Measurements from ENCODE around the gene RBM17. TPM values are rescaled to one million over a fixed set of nuclear protein-coding genes. Genes with fewer than 3 reads are reported as not detected.
"Not testable (repeated sequence)": the region's sequence is repeated elsewhere in the genome, so short reads cannot be mapped to it uniquely, and the experiment has no call there.

Gene RBM17
- total RNA-seq, 2 experiments from 2014 or later: 337 to 355 TPM

GRCh38 chr10:6140141-6140841 lies 51.5 kb downstream of the RBM17 start:
- Mint-ChIP-seq H3K9me3 (no peaks in the 10 kb centered on the region), H3K27ac (peak overlapping the region; percentile 91), H3K4me1 (peaks cover 66% of the 10 kb centered on the region), H3K36me3 (no peaks in the 10 kb centered on the region), H3K4me3 (peak overlapping the region; percentile 22), H3K27me3 (peaks cover 4% of the 10 kb centered on the region)
- DNase-seq: peak; percentile 44

- Mint-ChIP-seq H3K4me3 (peak overlapping the region; percentile 22), H3K27me3 (no peaks in the 10 kb centered on the region), H3K36me3 (peaks cover 3% of the 10 kb centered on the region), H3K9me3 (no peaks in the 10 kb centered on the region), H3K27ac (peak overlapping the region; percentile 91), H3K4me1 (peaks cover 64% of the 10 kb centered on the region)
- no peak for DNase-seq
Measured at GRCh38 chr10:6140965-6141295, 52.1 kb downstream of the RBM17 start.

GRCh38 chr10:6141296-6142151 lies 52.7 kb downstream of the RBM17 start:
- Mint-ChIP-seq H3K27ac (peak overlapping the region; percentile 91), H3K4me3 (peak overlapping the region; percentile 42), H3K9me3 (no peaks in the 10 kb centered on the region), H3K27me3 (no peaks in the 10 kb centered on the region), H3K4me1 (peaks cover 64% of the 10 kb centered on the region), H3K36me3 (peaks cover 6% of the 10 kb centered on the region)
- peak; percentile 28 for DNase-seq

- H3K4me1 Mint-ChIP-seq: peaks cover 63% of the 10 kb centered on the region
- DNase-seq, H3K27ac Mint-ChIP-seq, H3K36me3 Mint-ChIP-seq, H3K4me3 Mint-ChIP-seq, H3K27me3 Mint-ChIP-seq, H3K9me3 Mint-ChIP-seq: not testable (repeated sequence)
Measured at GRCh38 chr10:6142186-6142585, 53.4 kb downstream of the RBM17 start.

- peaks cover 68% of the 10 kb centered on the region for H3K4me1 Mint-ChIP-seq
- no peak for DNase-seq
- no peak overlapping the region for H3K4me3 Mint-ChIP-seq
- H3K27me3 Mint-ChIP-seq: no peaks in the 10 kb centered on the region
- H3K9me3 Mint-ChIP-seq: no peaks in the 10 kb centered on the region
- peaks cover 14% of the 10 kb centered on the region for H3K36me3 Mint-ChIP-seq
- H3K27ac Mint-ChIP-seq: no peak overlapping the region
Measured at GRCh38 chr10:6142644-6143043, 53.8 kb downstream of the RBM17 start.

- H3K27me3 Mint-ChIP-seq: no peaks in the 10 kb centered on the region
- peaks cover 18% of the 10 kb centered on the region for H3K36me3 Mint-ChIP-seq
- H3K4me1 Mint-ChIP-seq: peaks cover 71% of the 10 kb centered on the region
- H3K4me3 Mint-ChIP-seq: no peak overlapping the region
- no peaks in the 10 kb centered on the region for H3K9me3 Mint-ChIP-seq
- DNase-seq: no peak
- H3K27ac Mint-ChIP-seq: no peak overlapping the region
Measured at GRCh38 chr10:6143181-6143580, 54.3 kb downstream of the RBM17 start.

GRCh38 chr10:6144406-6145165 lies 55.8 kb downstream of the RBM17 start:
- H3K27ac Mint-ChIP-seq: peak overlapping the region; percentile 83
- no peaks in the 10 kb centered on the region for H3K9me3 Mint-ChIP-seq
- H3K4me1 Mint-ChIP-seq: peaks cover 75% of the 10 kb centered on the region
- DNase-seq: peak; percentile 93
- no peaks in the 10 kb centered on the region for H3K27me3 Mint-ChIP-seq
- H3K4me3 Mint-ChIP-seq: peak overlapping the region; percentile 84
- H3K36me3 Mint-ChIP-seq: peaks cover 29% of the 10 kb centered on the region

GRCh38 chr10:6145166-6145987 lies 56.5 kb downstream of the RBM17 start:
- DNase-seq: peak; percentile 32
- Mint-ChIP-seq H3K36me3 (peaks cover 34% of the 10 kb centered on the region), H3K27ac (peak overlapping the region; percentile 78), H3K4me3 (peak overlapping the region; percentile 84), H3K9me3 (no peaks in the 10 kb centered on the region), H3K27me3 (no peaks in the 10 kb centered on the region), H3K4me1 (peaks cover 75% of the 10 kb centered on the region)

- DNase-seq: no peak
- Mint-ChIP-seq H3K9me3 (no peaks in the 10 kb centered on the region), H3K4me3 (peak overlapping the region; percentile 84), H3K36me3 (peaks cover 34% of the 10 kb centered on the region), H3K27me3 (no peaks in the 10 kb centered on the region), H3K4me1 (peaks cover 74% of the 10 kb centered on the region), H3K27ac (peak overlapping the region; percentile 69)
Measured at GRCh38 chr10:6146013-6146785, 57.4 kb downstream of the RBM17 start.

- DNase-seq: no peak
- Mint-ChIP-seq H3K9me3 (no peaks in the 10 kb centered on the region), H3K36me3 (peaks cover 35% of the 10 kb centered on the region), H3K4me3 (peak overlapping the region; percentile 84), H3K4me1 (peaks cover 71% of the 10 kb centered on the region), H3K27me3 (no peaks in the 10 kb centered on the region), H3K27ac (peak overlapping the region; percentile 60)
Measured at GRCh38 chr10:6146921-6147320, 58.1 kb downstream of the RBM17 start.

GRCh38 chr10:6148251-6148701 lies 59.4 kb downstream of the RBM17 start:
- H3K4me1 Mint-ChIP-seq: peaks cover 60% of the 10 kb centered on the region
- peak overlapping the region; percentile 5 for H3K27ac Mint-ChIP-seq
- H3K27me3 Mint-ChIP-seq: no peaks in the 10 kb centered on the region
- H3K9me3 Mint-ChIP-seq: no peaks in the 10 kb centered on the region
- H3K36me3 Mint-ChIP-seq: peaks cover 35% of the 10 kb centered on the region
- H3K4me3 Mint-ChIP-seq: peak overlapping the region; percentile 18
- peak; percentile 32 for DNase-seq

- Mint-ChIP-seq H3K9me3 (no peaks in the 10 kb centered on the region), H3K27ac (peak overlapping the region; percentile 5), H3K4me1 (peaks cover 57% of the 10 kb centered on the region), H3K36me3 (peaks cover 37% of the 10 kb centered on the region), H3K27me3 (no peaks in the 10 kb centered on the region), H3K4me3 (no peak overlapping the region)
- peak; percentile 27 for DNase-seq
Measured at GRCh38 chr10:6148908-6149307, 60.1 kb downstream of the RBM17 start.

GRCh38 chr10:6151087-6151977 lies 62.5 kb downstream of the RBM17 start:
- Mint-ChIP-seq H3K27ac (peak overlapping the region; percentile 65), H3K4me1 (peaks cover 48% of the 10 kb centered on the region), H3K27me3 (no peaks in the 10 kb centered on the region), H3K36me3 (peaks cover 31% of the 10 kb centered on the region), H3K9me3 (no peaks in the 10 kb centered on the region), H3K4me3 (peak overlapping the region; percentile 55)
- DNase-seq: peak; percentile 51
